HG03064 (cell line): ENCODE measurements around the gene PDE3A.
"Not testable (repeated sequence)": the region's sequence is repeated elsewhere in the genome, so short reads cannot be mapped to it uniquely, and the experiment has no call there.

ENCODE experiments used
- ATAC-seq: cut with Tn5 transposase; IDR thresholded peaks from one replicate; pipeline ENCODE4 v1.9.1; 2021; ENCODE audit warnings: low read depth; ENCODE audit not compliant: unreplicated experiment

Gene PDE3A

GRCh38 chr12:20372326-20373096 lies 4.2 kb downstream of the PDE3A start:
- no peak for ATAC-seq

- no peak for ATAC-seq
Measured at GRCh38 chr12:20374795-20375194, 6.5 kb downstream of the PDE3A start.

DNA sequence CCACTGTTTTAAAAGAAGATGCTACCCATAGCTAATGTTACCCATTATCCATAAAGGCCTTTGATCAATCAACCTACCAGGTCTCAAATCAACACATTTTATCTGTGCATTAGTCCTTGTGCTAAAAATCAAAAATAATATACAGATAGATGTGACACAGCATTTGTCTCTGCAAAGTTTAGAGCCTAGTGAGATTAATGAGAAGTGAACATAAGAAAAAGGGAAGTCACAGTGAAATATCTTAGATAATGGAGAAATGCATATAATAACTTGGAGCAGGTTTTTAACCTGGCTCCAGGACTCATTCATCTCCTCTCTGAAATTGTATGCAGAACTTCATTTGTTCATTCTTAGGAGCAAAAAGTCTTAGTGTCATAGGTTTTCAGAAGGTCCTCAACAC lies 7.2 kb downstream of the PDE3A start:
- no peak for ATAC-seq

- ATAC-seq, result no peak
Measured at GRCh38 chr12:20376984-20377383, 8.6 kb downstream of the PDE3A start.

- no peak for ATAC-seq
Measured at GRCh38 chr12:20377750-20378149, 9.4 kb downstream of the PDE3A start.

- ATAC-seq, result no peak
Measured at GRCh38 chr12:20382117-20382516, 13.8 kb downstream of the PDE3A start.

DNA sequence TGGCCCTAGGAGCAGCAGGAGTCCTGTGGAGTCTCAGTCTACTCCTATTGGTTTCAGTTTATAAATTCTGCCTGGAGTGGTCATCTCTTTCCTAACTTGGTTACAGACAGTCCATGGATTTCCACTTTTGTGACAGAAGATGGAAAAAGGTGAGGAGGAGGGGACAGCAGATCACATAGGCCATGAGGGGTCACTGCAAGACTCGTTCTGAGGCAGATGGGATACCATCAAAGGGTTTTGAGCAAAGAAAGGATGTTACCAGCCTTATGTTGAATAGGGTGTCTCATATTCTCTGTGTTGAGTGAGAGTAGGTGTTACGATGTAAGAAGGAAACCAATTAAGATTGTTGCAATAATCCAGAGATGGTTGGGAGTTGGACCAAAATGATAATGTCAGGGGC lies 15.3 kb downstream of the PDE3A start:
- no peak for ATAC-seq

- not testable (repeated sequence) for ATAC-seq
Measured at GRCh38 chr12:20384836-20385235, 16.5 kb downstream of the PDE3A start.

DNA sequence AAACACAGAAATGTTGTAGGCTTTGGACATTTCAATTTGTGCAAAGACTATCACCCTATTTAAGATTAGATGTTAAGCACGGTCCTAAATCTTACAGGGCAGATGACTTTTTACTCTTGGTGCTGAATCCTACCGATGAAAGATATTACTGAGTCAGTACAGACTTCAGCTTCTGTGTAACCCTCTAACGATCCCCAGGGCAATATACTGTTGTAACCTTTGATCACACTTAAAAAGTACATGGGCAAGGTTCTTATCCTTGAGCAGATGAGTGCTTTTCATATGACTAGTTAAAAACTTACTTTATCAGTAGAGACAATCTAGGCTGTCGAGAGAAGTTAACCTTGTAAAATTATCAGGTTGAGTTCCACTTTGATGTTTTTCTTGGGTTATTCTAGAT lies 22.5 kb downstream of the PDE3A start:
- ATAC-seq, result no peak

DNA sequence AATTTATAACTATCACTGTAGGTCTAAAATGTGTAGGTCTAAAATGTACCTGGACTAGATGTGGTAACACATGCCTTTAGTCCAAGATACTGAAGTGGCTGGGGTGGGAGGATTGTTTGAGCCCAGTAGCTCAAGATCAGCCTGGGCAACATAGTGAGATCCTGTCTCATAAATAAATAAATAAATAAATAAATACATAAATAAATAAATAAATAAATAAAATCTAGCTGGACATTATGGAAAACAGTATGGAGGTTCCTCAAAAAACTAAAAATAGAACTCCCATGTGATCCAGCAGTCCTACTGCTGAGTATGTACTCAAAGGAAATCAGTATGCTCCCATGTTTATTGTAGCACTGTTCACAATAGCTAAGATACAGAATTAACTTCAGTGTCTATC lies 24.0 kb downstream of the PDE3A start:
- no peak for ATAC-seq

- ATAC-seq, result no peak
Measured at GRCh38 chr12:20393707-20394106, 25.4 kb downstream of the PDE3A start.

GRCh38 chr12:20395791-20396550 lies 27.6 kb downstream of the PDE3A start:
- no peak for ATAC-seq

DNA sequence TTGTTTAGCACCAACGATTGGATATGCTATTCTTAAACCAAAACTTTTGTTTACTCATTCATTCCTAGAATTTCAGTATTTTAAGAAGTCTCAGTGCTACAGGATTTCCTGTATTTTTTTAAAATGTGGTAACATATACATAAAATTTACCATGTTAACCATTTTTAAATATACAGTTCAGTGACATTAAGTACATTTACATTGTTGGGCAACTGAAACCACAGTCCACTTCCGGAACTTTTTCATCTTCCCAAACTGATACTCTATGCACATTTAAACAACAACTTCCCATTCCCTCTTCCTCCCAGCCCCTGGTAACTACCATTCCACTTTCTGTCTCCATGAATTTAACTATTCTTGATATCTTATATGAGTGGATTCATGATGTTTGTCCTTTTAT lies 30.3 kb downstream of the PDE3A start:
- no peak for ATAC-seq

DNA sequence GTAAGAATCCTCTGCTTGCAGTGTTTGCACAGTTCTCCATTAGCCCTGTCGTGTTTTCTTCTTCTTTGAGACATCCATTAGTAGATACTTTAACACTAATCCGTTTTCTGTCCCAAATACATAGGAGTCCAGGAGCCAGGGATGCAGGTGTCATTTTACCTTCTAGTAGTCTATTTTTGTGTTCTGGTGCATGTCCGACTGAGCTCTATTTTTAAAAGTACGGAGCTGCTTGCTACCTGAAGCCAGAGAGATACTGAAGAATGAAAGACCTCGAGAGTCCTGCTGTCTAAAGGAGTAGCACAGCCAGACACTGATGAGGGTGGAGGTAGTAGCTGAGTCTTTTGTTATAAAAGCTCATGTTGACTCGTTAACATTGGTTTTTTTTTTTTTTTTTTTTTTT lies 31.7 kb downstream of the PDE3A start:
- ATAC-seq, result no peak

DNA sequence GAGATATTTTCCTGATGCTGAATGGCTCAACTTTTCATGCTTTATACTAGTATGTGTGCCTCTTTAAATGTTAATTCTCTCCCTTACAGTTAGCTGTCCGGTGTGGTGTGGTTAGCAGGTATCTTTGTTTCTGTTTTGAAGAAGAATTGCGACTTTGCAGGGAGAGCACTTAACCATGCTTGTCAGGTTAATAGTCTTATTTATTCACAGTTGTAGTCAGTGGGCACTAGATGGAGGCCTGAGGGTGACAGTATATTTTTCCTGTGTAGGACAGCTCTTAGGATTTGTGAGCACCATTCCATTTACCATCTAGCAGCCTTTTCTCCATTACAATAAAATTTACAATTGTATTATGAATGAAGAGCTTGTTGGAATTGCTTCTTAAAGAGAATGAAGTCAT lies 34.9 kb downstream of the PDE3A start:
- ATAC-seq, result no peak

DNA sequence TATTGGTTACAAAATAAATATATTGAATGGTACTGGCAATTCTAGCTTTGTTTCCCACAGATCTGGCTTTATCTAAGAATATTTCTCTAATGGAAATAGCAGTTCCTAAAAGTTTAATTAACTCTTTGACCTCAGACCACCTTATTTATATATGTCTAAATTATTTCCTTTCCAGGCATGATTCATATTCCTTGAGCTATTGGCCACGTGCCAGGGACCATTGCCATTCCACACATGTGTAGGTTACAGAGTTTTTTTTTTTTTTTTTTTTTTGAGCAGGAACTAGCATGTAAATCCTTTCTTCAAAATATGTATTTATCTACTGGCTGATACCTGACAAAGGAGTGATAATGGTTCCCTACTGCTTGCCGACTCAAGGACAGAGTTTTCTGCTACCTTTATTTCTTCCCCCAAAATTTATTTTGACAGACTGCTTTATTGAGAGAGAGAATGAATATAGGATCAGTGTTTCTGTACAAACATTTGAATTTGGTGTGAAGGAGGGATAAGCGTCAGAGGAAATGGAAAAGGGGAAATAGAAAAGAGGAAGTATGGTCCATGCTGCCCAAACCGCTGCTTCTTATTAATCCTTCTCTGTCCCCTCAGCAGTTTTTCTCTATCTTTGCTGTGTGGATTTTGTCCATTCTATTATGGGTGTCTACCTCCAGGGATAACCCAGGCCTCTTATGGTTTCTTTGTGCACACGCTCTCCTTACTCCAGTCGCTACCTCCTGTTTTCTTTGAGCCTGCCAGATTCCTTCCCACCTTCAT lies 36.4 kb downstream of the PDE3A start:
- ATAC-seq, result no peak

- ATAC-seq, result no peak
Measured at GRCh38 chr12:20409607-20410377, 41.5 kb downstream of the PDE3A start.

GRCh38 chr12:20410734-20411133 lies 42.4 kb downstream of the PDE3A start:
- ATAC-seq, result no peak

DNA sequence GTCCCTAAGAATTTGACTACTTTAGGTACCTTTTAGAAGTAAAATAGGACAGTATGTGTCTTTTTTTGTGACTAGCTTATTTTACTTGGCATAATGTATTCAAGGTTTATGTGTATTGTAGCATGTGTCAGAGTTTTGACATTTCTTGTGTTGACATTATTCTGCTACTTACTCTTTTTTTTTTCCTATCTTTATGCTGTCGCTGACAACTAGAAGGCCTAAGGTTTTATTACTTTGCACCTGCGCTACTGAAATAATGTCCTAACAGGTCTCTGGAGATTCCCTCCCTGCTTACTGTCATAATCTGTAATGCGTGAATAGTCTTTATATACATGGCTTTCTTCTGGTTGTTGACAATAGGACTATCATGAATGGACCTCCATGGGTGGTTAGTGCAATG lies 43.0 kb downstream of the PDE3A start:
- no peak for ATAC-seq

- ATAC-seq, result no peak
Measured at GRCh38 chr12:20415028-20415427, 46.7 kb downstream of the PDE3A start.

DNA sequence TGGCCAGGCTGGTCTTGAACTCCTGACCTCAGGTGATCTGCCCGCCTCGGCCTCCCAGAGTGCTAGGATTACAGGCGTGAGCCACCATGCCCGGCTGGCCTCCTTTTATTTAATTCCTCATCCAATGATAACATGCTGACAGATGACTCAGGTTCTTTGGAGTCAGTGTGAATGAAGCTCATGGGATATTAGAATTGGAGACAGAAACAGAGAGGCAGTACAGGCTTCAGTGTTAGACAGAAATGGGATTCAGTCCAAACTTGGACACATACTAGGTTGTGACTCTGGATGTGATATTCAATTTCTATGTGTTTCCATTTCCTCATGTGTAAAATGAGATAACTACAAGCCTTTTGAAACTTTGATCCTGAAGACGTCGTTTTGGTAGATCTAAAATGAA lies 47.3 kb downstream of the PDE3A start:
- ATAC-seq, result no peak
